ENCODE results near the gene FNDC11. TPM values are rescaled to one million over a fixed set of nuclear protein-coding genes. Genes with fewer than 3 reads are reported as not detected.
A peak's percentile ranks its signal among the peaks of the same experiment; 100 is the strongest.

FNDC11 gene
- total and polyA plus RNA-seq, 2 of the 13 experiments (the other 11 are each of a cell fraction or from before 2014, with no cell fraction given): 0.07 TPM; not detected in 1

GRCh38 chr20:63574829-63575743, 21.1 kb downstream of the FNDC11 start (continued):
- TF ChIP-seq REST (IDR thresholded peaks at IDR 0.05; ENCODE audit: borderline replicate concordance in 1 of 2, low read depth in 1 of 2, low read length in 2 of 2) (no peak), MXI1 (IDR thresholded peaks at IDR 0.05; ENCODE audit: borderline replicate concordance, low read depth, low read length) (no peak; the same call in 2 of the 3 replicates), LRRFIP1 (CRISPR knock-in tag; conservative IDR thresholded peaks at IDR 0.05) (no peak), KMT2A (CRISPR knock-in tag; IDR thresholded peaks at IDR 0.05) (0 out of 2 replicates have a peak, but pooled peaks have one; percentile 52), ZNF263 (CRISPR knock-in tag; IDR thresholded peaks at IDR 0.05) (no peak; the same call in 1 of the 2 replicates), EED (CRISPR knock-in tag; IDR thresholded peaks at IDR 0.05) (0 out of 2 replicates have a peak, but pooled peaks have one; percentile 24), SP5 (CRISPR knock-in tag; IDR thresholded peaks at IDR 0.05; ENCODE audit: borderline replicate concordance, low read depth) (no peak), PHF21A (CRISPR knock-in tag; IDR thresholded peaks at IDR 0.05) (0 out of 2 replicates have a peak, but pooled peaks have one; percentile 60), TFDP1 (CRISPR knock-in tag; IDR thresholded peaks at IDR 0.05; ENCODE audit: borderline replicate concordance) (peak; percentile 56; the same call in 1 of the 2 replicates), ZBTB39 (CRISPR knock-in tag; IDR thresholded peaks at IDR 0.05) (no peak), PCBP1 (IDR thresholded peaks at IDR 0.05; ENCODE audit: borderline replicate concordance, low read depth, low read length) (no peak), MYPOP (CRISPR knock-in tag; IDR thresholded peaks at IDR 0.05) (peak; percentile 59), JUNB (CRISPR knock-in tag; IDR thresholded peaks at IDR 0.05; ENCODE audit: borderline replicate concordance) (no peak), SALL1 (CRISPR knock-in tag; IDR thresholded peaks at IDR 0.05) (peak; percentile 26), CEBPB (IDR thresholded peaks at IDR 0.05; ENCODE audit: borderline replicate concordance, low read depth, low read length) (peak; percentile 90), ZNF749 (CRISPR knock-in tag; IDR thresholded peaks at IDR 0.05; ENCODE audit: borderline replicate concordance) (0 out of 2 replicates have a peak, but pooled peaks have one; percentile 64), ZNF446 (CRISPR knock-in tag; IDR thresholded peaks at IDR 0.05) (0 out of 2 replicates have a peak, but pooled peaks have one; percentile 47)

Measured in HepG2 (cell line).